Measurements from ENCODE around the gene CYP27A1. TPM values are rescaled to one million over a fixed set of nuclear protein-coding genes. Genes with fewer than 3 reads are reported as not detected.

Gene CYP27A1
- total RNA-seq, 1 donor = 0.27 TPM

DNA sequence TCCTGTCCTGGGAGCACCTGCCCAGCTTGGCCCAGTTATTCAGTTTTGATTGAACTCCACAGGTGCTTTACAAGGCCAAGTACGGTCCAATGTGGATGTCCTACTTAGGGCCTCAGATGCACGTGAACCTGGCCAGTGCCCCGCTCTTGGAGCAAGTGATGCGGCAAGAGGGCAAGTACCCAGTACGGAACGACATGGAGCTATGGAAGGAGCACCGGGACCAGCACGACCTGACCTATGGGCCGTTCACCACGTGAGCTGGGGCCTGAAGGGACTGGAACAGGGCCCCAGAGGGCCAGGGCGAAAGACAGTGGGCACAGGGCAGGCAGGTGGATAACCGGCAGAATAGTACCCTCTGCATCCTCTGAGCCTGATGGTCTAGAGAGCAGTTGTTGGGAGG, 27.6 kb downstream of the CYP27A1 start:
- DNase-seq (ENCODE audit: low read depth in 2 of 3, low spot score in 2 of 3) = no peak

GRCh38 chr2:218810256-218810655, 28.3 kb downstream of the CYP27A1 start:
- DNase-seq (ENCODE audit: low read depth in 2 of 3, low spot score in 2 of 3) = no peak

DNA sequence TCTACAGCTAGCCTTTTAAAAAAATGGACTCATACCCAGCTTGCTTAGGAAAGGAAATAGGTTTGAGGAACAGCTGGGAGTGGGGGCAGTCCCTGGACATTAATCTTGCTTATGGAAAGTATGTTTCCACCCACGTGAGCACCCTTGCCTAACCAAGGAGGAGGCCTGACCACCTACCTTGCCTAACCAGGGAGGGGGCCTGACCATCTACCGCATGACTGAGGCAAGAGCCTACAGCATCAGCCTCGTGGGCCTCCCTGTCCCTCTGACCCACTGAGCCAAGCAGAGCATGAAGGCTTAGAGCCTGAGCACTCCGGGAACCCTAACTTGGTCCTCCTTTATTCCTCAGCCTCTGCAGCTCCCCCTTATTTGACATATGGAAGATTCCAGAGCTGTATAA, 29.4 kb downstream of the CYP27A1 start:
- no peak for DNase-seq (ENCODE audit: low read depth in 2 of 3, low spot score in 2 of 3)

- no peak for DNase-seq (ENCODE audit: low read depth in 2 of 3, low spot score in 2 of 3)
Observed at GRCh38 chr2:218812096-218812815, 30.3 kb downstream of the CYP27A1 start.

GRCh38 chr2:218812861-218813260, 30.9 kb downstream of the CYP27A1 start:
- no peak for DNase-seq (ENCODE audit: low read depth in 2 of 3, low spot score in 2 of 3)

DNA sequence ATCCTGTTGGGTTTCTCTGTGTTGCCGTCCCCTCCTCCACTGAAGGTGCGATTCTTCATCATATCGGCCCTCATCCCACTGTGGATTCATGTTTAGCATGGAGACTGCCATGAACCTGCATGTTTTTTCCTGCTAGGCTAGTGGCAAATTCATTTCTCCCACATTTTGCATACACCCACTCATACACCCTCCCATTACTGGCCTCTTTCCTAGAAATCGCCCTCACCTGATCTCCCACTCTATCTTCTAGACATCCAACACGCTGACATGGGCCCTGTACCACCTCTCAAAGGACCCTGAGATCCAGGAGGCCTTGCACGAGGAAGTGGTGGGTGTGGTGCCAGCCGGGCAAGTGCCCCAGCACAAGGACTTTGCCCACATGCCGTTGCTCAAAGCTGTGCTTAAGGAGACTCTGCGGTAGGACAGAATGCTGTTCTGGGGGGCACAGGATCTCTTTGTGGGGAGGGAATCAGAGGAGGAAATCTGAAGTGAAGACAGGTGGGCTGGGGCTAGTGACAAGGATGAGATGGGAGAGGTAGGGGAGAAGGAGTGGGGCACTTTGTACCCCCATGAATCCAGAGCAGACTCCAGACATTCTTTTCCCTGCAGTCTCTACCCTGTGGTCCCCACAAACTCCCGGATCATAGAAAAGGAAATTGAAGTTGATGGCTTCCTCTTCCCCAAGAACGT, 32.0 kb downstream of the CYP27A1 start:
- no peak for DNase-seq (ENCODE audit: low read depth in 2 of 3, low spot score in 2 of 3)

DNA sequence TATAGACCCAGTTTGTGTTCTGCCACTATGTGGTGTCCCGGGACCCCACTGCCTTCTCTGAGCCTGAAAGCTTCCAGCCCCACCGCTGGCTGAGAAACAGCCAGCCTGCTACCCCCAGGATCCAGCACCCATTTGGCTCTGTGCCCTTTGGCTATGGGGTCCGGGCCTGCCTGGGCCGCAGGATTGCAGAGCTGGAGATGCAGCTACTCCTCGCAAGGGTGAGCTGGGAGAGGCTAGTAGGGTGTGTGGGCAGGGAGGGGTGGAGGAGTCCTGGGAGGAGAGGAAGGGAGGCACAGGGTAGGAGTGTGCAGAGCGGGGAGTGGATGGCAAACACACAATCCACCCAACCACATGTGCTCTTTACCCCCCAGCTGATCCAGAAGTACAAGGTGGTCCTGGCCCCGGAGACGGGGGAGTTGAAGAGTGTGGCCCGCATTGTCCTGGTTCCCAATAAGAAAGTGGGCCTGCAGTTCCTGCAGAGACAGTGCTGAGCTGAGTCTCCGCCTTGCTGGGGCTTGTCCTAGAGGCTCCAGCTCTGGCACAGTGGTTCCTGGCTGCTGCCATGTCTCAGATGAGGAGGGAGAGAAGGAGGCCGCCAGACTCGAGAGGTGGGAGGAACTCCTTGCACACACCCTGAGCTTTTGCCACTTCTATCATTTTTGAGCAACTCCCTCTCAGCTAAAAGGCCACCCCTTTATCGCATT, 32.7 kb downstream of the CYP27A1 start:
- no peak for DNase-seq (ENCODE audit: low read depth in 2 of 3, low spot score in 2 of 3)

DNA sequence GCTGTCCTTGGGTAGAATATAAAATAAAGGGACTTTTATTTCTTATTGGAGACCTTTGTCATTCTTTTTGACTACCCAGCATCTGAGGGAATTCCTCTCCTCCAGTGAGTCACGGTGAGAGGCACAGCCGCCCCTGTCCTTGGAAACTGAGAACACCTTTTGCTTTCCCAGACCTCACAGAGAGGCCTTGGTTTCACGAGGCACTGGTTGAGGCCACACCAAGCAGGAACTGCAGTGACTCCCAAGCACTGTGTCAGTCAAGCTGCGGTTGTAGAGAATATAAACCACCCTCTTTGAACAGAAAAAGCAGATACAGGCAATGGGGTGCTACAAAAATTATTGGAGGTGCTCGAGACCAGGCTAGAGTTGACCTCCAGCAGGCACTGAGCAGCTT, 33.3 kb downstream of the CYP27A1 start:
- no peak for DNase-seq (ENCODE audit: low read depth in 2 of 3, low spot score in 2 of 3)

DNA sequence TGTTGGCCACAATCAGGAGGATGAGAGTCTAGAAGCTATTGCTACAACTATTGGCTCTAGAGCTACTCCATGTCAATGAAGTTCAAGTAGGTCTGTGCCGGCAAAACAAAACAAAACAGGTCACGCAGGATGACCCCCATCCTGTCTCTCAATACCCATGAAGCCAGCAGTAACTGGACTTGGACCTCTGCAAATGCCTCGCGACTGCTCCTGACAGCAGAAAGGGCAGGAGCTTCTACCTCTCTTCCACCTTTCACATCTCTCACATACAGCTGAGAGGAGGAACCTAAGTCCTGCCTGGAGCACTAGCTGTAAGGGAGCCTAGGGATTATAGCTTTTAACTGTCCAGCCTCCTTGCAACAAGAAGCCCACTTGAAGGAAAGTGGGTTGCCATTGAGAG, 33.7 kb downstream of the CYP27A1 start:
- DNase-seq (ENCODE audit: low read depth in 2 of 3, low spot score in 2 of 3) = no peak

DNA sequence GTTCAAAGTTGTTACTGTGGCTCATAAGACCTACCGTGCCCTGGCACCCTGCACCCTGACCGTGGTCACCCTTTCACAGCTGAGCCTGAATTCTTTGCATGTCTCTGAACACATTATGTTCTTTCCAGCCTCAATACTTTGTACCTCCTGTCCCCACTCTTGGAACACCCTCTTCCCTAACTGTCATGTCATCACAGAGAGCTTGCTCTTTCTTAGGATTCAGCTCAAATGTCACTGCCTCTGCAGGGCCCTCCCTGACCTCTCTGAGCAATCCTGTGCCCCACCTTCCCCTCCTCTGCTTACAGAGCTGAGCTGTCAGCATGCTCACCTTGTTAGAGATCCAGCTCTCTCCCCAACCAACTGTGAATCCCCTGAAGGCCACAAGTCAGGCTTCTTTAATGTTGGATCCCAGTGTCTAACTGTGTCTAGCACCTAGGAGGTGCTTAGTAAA, 34.6 kb downstream of the CYP27A1 start:
- DNase-seq (ENCODE audit: low read depth in 2 of 3, low spot score in 2 of 3) = no peak

GRCh38 chr2:218819093-218819492, 37.1 kb downstream of the CYP27A1 start:
- no peak for DNase-seq (ENCODE audit: low read depth in 2 of 3, low spot score in 2 of 3)

GRCh38 chr2:218820746-218821369, 38.9 kb downstream of the CYP27A1 start:
- DNase-seq (ENCODE audit: low read depth in 2 of 3, low spot score in 2 of 3) = no peak

GRCh38 chr2:218821605-218822211, 39.8 kb downstream of the CYP27A1 start:
- DNase-seq (ENCODE audit: low read depth in 2 of 3, low spot score in 2 of 3) = no peak

DNA sequence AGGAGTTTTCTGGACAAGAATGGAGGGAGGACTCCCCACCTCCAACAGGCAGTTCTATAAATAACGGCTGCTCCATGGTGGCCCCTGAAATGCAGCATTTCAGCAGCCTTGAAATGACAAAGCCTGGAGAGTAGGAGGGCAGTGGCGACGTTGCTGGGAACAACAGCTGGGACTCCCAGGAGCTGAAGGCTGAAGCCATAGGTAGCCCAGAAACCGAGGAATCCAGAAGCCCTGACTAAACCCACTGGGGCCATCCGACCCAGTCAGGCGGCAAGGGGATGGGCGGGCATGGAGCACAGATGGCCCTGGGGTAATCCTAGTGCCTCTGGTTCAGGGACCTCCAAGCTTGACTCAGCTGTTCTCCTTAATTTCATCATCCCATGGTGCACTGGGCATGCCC, 40.7 kb downstream of the CYP27A1 start:
- DNase-seq (ENCODE audit: low read depth in 2 of 3, low spot score in 2 of 3) = no peak

- no peak for DNase-seq (ENCODE audit: low read depth in 2 of 3, low spot score in 2 of 3)
Observed at GRCh38 chr2:218823196-218823855, 41.4 kb downstream of the CYP27A1 start.

GRCh38 chr2:218824004-218824403, 42.1 kb downstream of the CYP27A1 start:
- DNase-seq (ENCODE audit: low read depth in 2 of 3, low spot score in 2 of 3) = no peak

DNA sequence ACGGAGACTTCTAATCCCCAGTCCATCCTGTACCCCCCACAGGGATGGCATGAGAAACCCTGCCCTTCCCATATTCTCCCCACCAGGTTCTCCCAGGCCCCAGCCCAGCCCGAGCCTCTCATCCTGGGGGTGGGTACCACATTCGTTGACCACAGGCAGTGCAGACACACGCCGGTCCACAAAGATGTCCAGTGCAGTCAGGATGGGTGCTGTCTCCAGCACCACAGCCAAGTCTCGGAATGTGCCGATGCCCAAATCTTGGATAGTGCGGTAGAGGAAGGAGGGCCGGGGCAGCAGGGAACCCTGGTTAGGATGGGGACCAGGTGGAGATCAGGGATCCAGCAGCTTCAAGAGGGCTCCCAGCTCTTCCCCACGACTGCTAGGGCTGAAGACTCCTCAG, 44.8 kb downstream of the CYP27A1 start:
- DNase-seq (ENCODE audit: low read depth in 2 of 3, low spot score in 2 of 3) = no peak

GRCh38 chr2:218827701-218828476, 45.9 kb downstream of the CYP27A1 start:
- no peak for DNase-seq (ENCODE audit: low read depth in 2 of 3, low spot score in 2 of 3)

GRCh38 chr2:218828477-218828778, 46.5 kb downstream of the CYP27A1 start:
- no peak for DNase-seq (ENCODE audit: low read depth in 2 of 3, low spot score in 2 of 3)
